K562 (cell line): ENCODE measurements around the gene EHBP1. TPM values are rescaled to one million over a fixed set of nuclear protein-coding genes. Genes with fewer than 3 reads are reported as not detected.

Experiments
- ATAC-seq: fragments of 200-7000 bp; cut with Tn5 transposase; 3 replicates; pipeline ENCODE4 v1.9.1; 2020; ENCODE audit warnings: moderate library complexity
- BruUV-seq: library from RNA; stranded (reverse); fragments of 400-500 nt; replicated peaks from 2 replicates; lab custom pipeline; 2021; lab: Mats Ljungman, UMichigan
- CTCF ChIA-PET: fragments of 300-600 bp; formaldehyde crosslinking; extraction: SDS; loops from one replicate; lab custom pipeline; 2021; ENCODE audit warnings: low intra/inter-chr PET ratio; lab: Yijun Ruan, JAX
- POLR2A ChIA-PET: fragments of 300-600, 350-650 bp; sonication (Branson Sonifier 250); formaldehyde crosslinking; extraction: SDS; loops from one replicate; lab custom pipeline; 2021; ENCODE audit warnings: antibody characterized with exemption, inconsistent platforms; lab: Yijun Ruan, JAX
- DNase-seq, 4 experiments: peaks; one replicate each; pipeline versions ENCODE4 v3.0.0 to v3.0.0-alpha.2; 2011 to 2018; ENCODE audit warnings: low spot score in 3 of 4, mixed read lengths in 3 of 4; ENCODE audit errors: extremely low read depth in 1 of 4
- FAIRE-seq: peaks from 2 replicates; lab custom pipeline; 2011; peaks lifted over from hg19 to GRCh38; lab: Jason Lieb, UNC
- H2AFZ ChIP-seq: 2 replicates; pipeline ENCODE4 v1.6.0; 2011; ENCODE audit warnings: low read depth, low read length, control low read depth, inconsistent platforms
- H3K27ac ChIP-seq: fragments of 200-600 bp; 3 replicates; pipeline ENCODE4 v1.8.0; 2011; ENCODE audit warnings: low read depth, mild to moderate bottlenecking, control low read depth, inconsistent platforms, low read length, moderate library complexity, mixed read lengths; ENCODE audit errors: extremely low read depth
- H3K27me3 ChIP-seq, 2 experiments: fragments of 300-600 bp in 1 of 2; 2 replicates in 1 of 2; 3 replicates in 1 of 2; pipeline versions ENCODE4 v1.6.0 to v1.8.0; 2011; ENCODE audit warnings: inconsistent platforms in 2 of 2, low read length in 2 of 2, mild to moderate bottlenecking in 1 of 2, mixed read lengths in 1 of 2, moderate library complexity in 1 of 2; ENCODE audit not compliant: control insufficient read depth in 2 of 2, insufficient read depth in 2 of 2
- H3K36me3 ChIP-seq: fragments of 300-600 bp; 3 replicates; pipeline ENCODE4 v1.8.0; 2011; ENCODE audit warnings: mild to moderate bottlenecking, low read length, inconsistent platforms; ENCODE audit not compliant: control insufficient read depth, insufficient read depth
- H3K4me1 ChIP-seq, 2 experiments: fragments of 200-600 bp in 1 of 2; replicated peaks in 1 of 2; 2 replicates in 1 of 2; 3 replicates in 1 of 2; pipeline versions ENCODE4 v1.5.1 to v1.8.0; 2011; ENCODE audit warnings: inconsistent platforms in 2 of 2, low read length in 2 of 2, mild to moderate bottlenecking in 1 of 2, mixed read lengths in 1 of 2, moderate library complexity in 1 of 2; ENCODE audit not compliant: control insufficient read depth in 2 of 2, insufficient read depth in 2 of 2
- H3K4me2 ChIP-seq: 2 replicates; pipeline ENCODE4 v1.6.1; 2011; ENCODE audit warnings: low read length, control low read depth, inconsistent platforms, mixed read lengths; ENCODE audit not compliant: insufficient read depth
- H3K4me3 ChIP-seq: fragments of 200-600 bp; sonication (generic), shearing (Covaris generic); 2 replicates; pipeline ENCODE4 v1.5.1; 2016; ENCODE audit warnings: control low read depth, inconsistent platforms
- H3K79me2 ChIP-seq: fragments of 200-600 bp; 3 replicates; pipeline ENCODE4 v1.8.0; 2011; ENCODE audit warnings: low read length, inconsistent platforms; ENCODE audit not compliant: control insufficient read depth, insufficient read depth
- H3K9ac ChIP-seq, 2 experiments: 2 replicates each; pipeline versions ENCODE4 v1.6.0 to v1.6.1; 2011; ENCODE audit warnings: low read depth in 2 of 2, low read length in 2 of 2, control low read depth in 1 of 2, inconsistent platforms in 1 of 2, mild to moderate bottlenecking in 1 of 2, mixed read lengths in 1 of 2; ENCODE audit not compliant: insufficient read depth in 1 of 2
- H3K9me1 ChIP-seq: one replicate; pipeline ENCODE4 v1.6.0; 2011; ENCODE audit warnings: inconsistent platforms, mild to moderate bottlenecking, low read length, moderate library complexity; ENCODE audit not compliant: control insufficient read depth, insufficient read depth
- H3K9me3 ChIP-seq: replicated peaks from 2 replicates; pipeline ENCODE4 v1.5.1; 2011; ENCODE audit warnings: low read depth, low read length, inconsistent platforms; ENCODE audit not compliant: control insufficient read depth, insufficient read depth
- H4K20me1 ChIP-seq: replicated peaks from 2 replicates; pipeline ENCODE4 v1.6.1; 2011; ENCODE audit warnings: low read length, inconsistent platforms, mixed read lengths; ENCODE audit not compliant: control insufficient read depth, insufficient read depth
- BHLHE40 ChIP-seq: IDR thresholded peaks from 2 replicates; pipeline ENCODE4 v1.6.1; 2011; ENCODE audit warnings: low read length, improper control_type of control experiment
- CCAR2 ChIP-seq: fragments of 200-400 bp; formaldehyde crosslinking; IDR thresholded peaks from 2 replicates; pipeline ENCODE4 v1.6.1; 2017; ENCODE audit warnings: mild to moderate bottlenecking, low read depth, low read length
- CSDE1 ChIP-seq, 2 experiments: fragments of 450-650 bp; IDR thresholded peaks; 2 replicates each; pipeline ENCODE4 v1.6.1; 2016; ENCODE audit warnings: mild to moderate bottlenecking in 1 of 2
- IRF1 ChIP-seq: sonication (generic); formaldehyde crosslinking; IDR thresholded peaks from 2 replicates; pipeline ENCODE4 v1.8.0; 2022; ENCODE audit warnings: missing genetic modification reagents, mild to moderate bottlenecking, borderline replicate concordance
- RBM14 ChIP-seq: fragments of 200-400 bp; formaldehyde crosslinking; IDR thresholded peaks from 2 replicates; pipeline ENCODE4 v1.6.1; 2018; ENCODE audit warnings: low read depth, mild to moderate bottlenecking, low read length, moderate library complexity, borderline replicate concordance; ENCODE audit not compliant: insufficient read depth
- TFE3 ChIP-seq: fragments of 450-650 bp; formaldehyde crosslinking; IDR thresholded peaks from 2 replicates; pipeline ENCODE4 v1.4.0; 2020; ENCODE audit warnings: mild to moderate bottlenecking, mixed read lengths
- ZFX ChIP-seq: sonication (generic); formaldehyde crosslinking; IDR thresholded peaks from 2 replicates; pipeline ENCODE4 v1.8.0; 2022; ENCODE audit warnings: mild to moderate bottlenecking, missing genetic modification reagents, moderate library complexity
- ZNF740 ChIP-seq, 3 experiments: fragments of 200-800 bp in 1 of 3; sonication (Bioruptor generic) in 1 of 3; sonication (generic) in 1 of 3; formaldehyde crosslinking in 1 of 3; IDR thresholded peaks; 2 replicates each; pipeline versions ENCODE4 v1.6.1 to v1.8.0; 2016 to 2022; ENCODE audit warnings: mild to moderate bottlenecking in 2 of 3, missing compliant biosample characterization in 2 of 3, missing genetic modification characterization in 2 of 3, missing genetic modification reagents in 1 of 3
- WGBS: fragments of 100-300 bp; shearing (Covaris generic); methylation state at CpG from one replicate; pipeline ENCODE4 v1.1.6; 2016; ENCODE audit warnings: low coverage, mixed read lengths; ENCODE audit not compliant: insufficient coverage; ENCODE audit errors: missing lambda C conversion rate; 5-methylcytosine and 5-hydroxymethylcytosine counted together
- in situ Hi-C: fragments of 300-500 bp; cut with MboI; formaldehyde crosslinking; loops from 4 replicates; pipeline ENCODE4 v1.15.0; 2018; ENCODE audit warnings: inconsistent platforms, mixed read lengths
- intact Hi-C: fragments of 100-400 bp; cut with micrococcal nuclease; formaldehyde crosslinking; loops from 2 replicates; pipeline ENCODE4 v1.14.2; 2022
- polyA plus RNA-seq, 8 experiments: library from polyadenylated mRNA; depleted of rRNA in 4 of 8; stranded (reverse) in 5 of 8; unstranded in 3 of 8; fragments of >200 nt; fragmentation: Nextera tagmentation in 2 of 8; fragmentation: Illumina TruSeq in 1 of 8; extraction: Ambion mirVana in 2 of 8; extraction: Trizol in 1 of 8; gene quantifications; 2 replicates each; pipeline versions ENCODE4 v1.2.1 to v1.2.3, GENCODE V29; 2011 to 2014; ENCODE audit warnings: inconsistent platforms in 1 of 8, missing spikeins in 1 of 8
- total RNA-seq, 7 experiments: library from RNA; depleted of rRNA in 6 of 7; stranded (reverse); fragments of >200 nt in 6 of 7; fragmentation: Illumina TruSeq in 2 of 7; extraction: Trizol in 2 of 7; gene quantifications; 2 replicates each; pipeline versions ENCODE4 v1.2.1 to v1.2.3, GENCODE V29; 2011 to 2021; ENCODE audit warnings: low replicate concordance in 1 of 7

Gene EHBP1
- total and polyA plus RNA-seq, 9 of the 15 experiments (the other 6 are each of a cell fraction or from before 2014, with no cell fraction given): 8.9 to 26.6 (median 19.3) TPM

GRCh38 chr2:62811086-62811485 is 105.6 kb downstream of the EHBP1 start:
- BruUV-seq: no TSS peak
- no peak for FAIRE-seq

More at GRCh38 chr2:62811086-62811485, 105.6 kb downstream of the EHBP1 start:
- H3K36me3 ChIP-seq: no peaks in the 10 kb centered on the region
- no peaks in the 10 kb centered on the region for H3K4me1 ChIP-seq
- TF ChIP-seq IRF1 (CRISPR knock-in tag) (no peak), CSDE1 (IDR thresholded peaks at IDR 0.05) (no peak), BHLHE40 (no peak), ZNF740 (CRISPR knock-in tag; IDR thresholded peaks at IDR 0.05) (no peak), ZNF740 (tag; IDR thresholded peaks at IDR 0.05) (no peak), CCAR2 (no peak), ZFX (CRISPR knock-in tag) (no peak), TFE3 (CRISPR knock-in tag) (no peak), RBM14 (no peak)
- H3K4me3 ChIP-seq: no peak overlapping the region
- CTCF ChIA-PET: no interaction called here
- H4K20me1 ChIP-seq: no peaks in the 10 kb centered on the region; the same call in 1 of the 2 replicates
- in situ Hi-C loops: no loop called here
- H3K27me3 ChIP-seq: no peaks in the 10 kb centered on the region
- no peak for DNase-seq
- H3K9me1 ChIP-seq: no peaks in the 10 kb centered on the region
- H3K9me3 ChIP-seq: no peaks in the 10 kb centered on the region
- no peak overlapping the region for H3K9ac ChIP-seq
- POLR2A ChIA-PET: no interaction called here
- intact Hi-C loops: no loop called here
- H3K4me2 ChIP-seq: no peak overlapping the region
- no peaks in the 10 kb centered on the region for H3K79me2 ChIP-seq
- ATAC-seq: no peak
- 78% methylated on average over 2 of the region's 2 CpGs for WGBS
- no peak overlapping the region for H3K27ac ChIP-seq
- H2AFZ ChIP-seq: no peak overlapping the region
